A673 (cell line): ENCODE data around the gene LGALS9B.
"Not testable (repeated sequence)": the region's sequence is repeated elsewhere in the genome, so short reads cannot be mapped to it uniquely, and the experiment has no call there.

Experiments used
- EZH2 ChIP-seq: fragments of 200-600 bp; sonication (generic); IDR thresholded peaks from 2 replicates; pipeline ENCODE4 v1.6.1; 2017; ENCODE audit warnings: borderline replicate concordance, low read depth, mild to moderate bottlenecking, mixed read lengths, antibody characterized with exemption, low read length; ENCODE audit not compliant: poor library complexity, severe bottlenecking
- TF ChIP-seq, protein P1 (sequence below): fragments of 300-800, 200-600 bp; sonication (generic); conservative IDR thresholded peaks from 2 replicates; pipeline ENCODE4 v1.5.1; 2017; ENCODE audit warnings: low read depth, mild to moderate bottlenecking, antibody characterized with exemption, low read length, moderate library complexity, mixed read lengths

DNA sequence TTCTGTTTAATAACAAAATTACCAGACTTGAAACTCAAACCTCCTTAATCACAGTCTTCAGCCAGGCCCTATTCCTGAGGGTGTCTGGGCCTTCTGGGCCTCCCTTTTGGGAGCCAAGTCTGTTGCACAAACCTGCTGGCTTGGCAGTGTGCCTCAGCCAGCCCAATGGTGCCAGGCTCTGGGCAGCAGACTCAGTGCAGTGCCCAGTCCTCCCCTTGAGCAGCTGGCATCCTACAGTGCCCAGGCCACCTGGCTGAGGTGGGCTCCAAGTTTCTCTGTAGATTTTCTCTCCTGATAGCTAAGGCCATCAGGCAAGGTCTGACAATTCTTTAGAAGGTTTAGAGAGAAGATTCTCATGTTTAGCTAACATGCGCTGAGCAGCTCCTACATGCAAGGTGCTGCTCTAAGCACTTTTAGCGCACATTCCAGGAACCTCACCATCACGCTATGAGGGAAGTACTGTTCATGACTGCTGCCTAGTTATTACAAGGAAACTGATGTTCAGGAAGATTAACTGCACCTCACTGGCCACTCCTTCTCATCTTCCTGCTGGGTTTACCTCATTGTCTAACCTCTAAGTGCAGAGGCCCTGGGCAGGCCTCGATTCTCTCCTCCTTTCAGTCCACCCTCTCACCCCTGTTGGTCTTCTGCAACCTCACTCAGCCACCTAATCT is 10.2 kb upstream of the LGALS9B start:
- not testable (repeated sequence) for TF ChIP-seq EZH2
- TF ChIP-seq, protein P1, sequence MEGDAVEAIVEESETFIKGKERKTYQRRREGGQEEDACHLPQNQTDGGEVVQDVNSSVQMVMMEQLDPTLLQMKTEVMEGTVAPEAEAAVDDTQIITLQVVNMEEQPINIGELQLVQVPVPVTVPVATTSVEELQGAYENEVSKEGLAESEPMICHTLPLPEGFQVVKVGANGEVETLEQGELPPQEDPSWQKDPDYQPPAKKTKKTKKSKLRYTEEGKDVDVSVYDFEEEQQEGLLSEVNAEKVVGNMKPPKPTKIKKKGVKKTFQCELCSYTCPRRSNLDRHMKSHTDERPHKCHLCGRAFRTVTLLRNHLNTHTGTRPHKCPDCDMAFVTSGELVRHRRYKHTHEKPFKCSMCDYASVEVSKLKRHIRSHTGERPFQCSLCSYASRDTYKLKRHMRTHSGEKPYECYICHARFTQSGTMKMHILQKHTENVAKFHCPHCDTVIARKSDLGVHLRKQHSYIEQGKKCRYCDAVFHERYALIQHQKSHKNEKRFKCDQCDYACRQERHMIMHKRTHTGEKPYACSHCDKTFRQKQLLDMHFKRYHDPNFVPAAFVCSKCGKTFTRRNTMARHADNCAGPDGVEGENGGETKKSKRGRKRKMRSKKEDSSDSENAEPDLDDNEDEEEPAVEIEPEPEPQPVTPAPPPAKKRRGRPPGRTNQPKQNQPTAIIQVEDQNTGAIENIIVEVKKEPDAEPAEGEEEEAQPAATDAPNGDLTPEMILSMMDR = not testable (repeated sequence)
